Measurements from ENCODE around the gene ZKSCAN2.

ZKSCAN2 gene

GRCh38 chr16:25210758-25211157 is 46.9 kb downstream of the ZKSCAN2 start:
- H3K4me3 Mint-ChIP-seq: no peak overlapping the region
- no peaks in the 10 kb centered on the region for H3K4me1 Mint-ChIP-seq (ENCODE audit: low read depth)
- no peak overlapping the region for H3K27ac Mint-ChIP-seq
- H3K27me3 Mint-ChIP-seq: no peaks in the 10 kb centered on the region
- H3K9me3 Mint-ChIP-seq (ENCODE audit: low read depth): no peaks in the 10 kb centered on the region
- H3K36me3 Mint-ChIP-seq: no peaks in the 10 kb centered on the region

DNA sequence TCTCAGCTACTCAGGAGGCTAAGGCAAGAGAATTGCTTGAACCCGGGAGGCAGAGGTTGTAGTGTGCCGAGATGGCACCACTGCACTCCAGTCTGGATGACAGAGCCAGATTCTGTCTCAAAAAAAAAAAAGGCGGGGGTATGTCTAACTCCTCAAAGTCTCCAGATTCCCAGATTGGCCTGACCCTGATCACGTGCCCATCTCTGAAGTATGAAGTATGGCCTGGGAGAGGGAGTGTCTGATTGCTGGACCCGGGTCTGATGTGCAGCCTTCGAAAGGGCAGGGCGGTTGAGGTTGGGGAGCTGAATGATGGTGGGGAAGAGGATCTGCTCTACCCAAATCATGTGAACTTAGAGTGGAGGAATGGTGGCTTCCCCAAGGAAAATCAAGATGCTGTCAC is 58.2 kb downstream of the ZKSCAN2 start:
- no peak overlapping the region for H3K27ac Mint-ChIP-seq
- no peaks in the 10 kb centered on the region for H3K4me1 Mint-ChIP-seq (ENCODE audit: low read depth)
- no peaks in the 10 kb centered on the region for H3K36me3 Mint-ChIP-seq

DNA sequence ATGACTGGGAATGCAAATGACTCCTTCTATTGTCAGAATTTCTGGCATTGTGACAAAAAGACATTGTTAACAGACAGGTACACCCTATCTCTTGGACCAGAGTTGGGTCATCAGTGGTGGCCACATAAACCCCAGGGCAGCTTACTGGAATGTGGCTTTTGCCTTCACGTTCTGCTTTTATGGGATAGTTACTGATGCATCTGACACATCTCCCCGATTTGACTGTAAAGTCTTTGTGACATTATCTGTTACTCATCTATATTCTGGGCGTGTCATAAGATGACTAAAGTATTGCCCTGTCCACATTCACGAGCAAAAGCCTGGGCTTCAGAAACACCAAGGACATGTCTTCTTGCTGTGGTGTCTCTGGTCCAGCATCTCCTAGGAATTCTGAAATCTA is 59.6 kb downstream of the ZKSCAN2 start:
- H3K36me3 Mint-ChIP-seq: no peaks in the 10 kb centered on the region
- no peak overlapping the region for H3K27ac Mint-ChIP-seq
- H3K4me1 Mint-ChIP-seq (ENCODE audit: low read depth): no peaks in the 10 kb centered on the region
- H3K4me3 Mint-ChIP-seq: no peak overlapping the region
- H3K27me3 Mint-ChIP-seq: no peaks in the 10 kb centered on the region
- no peaks in the 10 kb centered on the region for H3K9me3 Mint-ChIP-seq (ENCODE audit: low read depth)

More for the DNA sequence above, 58.2 kb downstream of the ZKSCAN2 start:
- Mint-ChIP-seq H3K4me3 (no peak overlapping the region), H3K9me3 (ENCODE audit: low read depth) (no peaks in the 10 kb centered on the region), H3K27me3 (no peaks in the 10 kb centered on the region)

- Mint-ChIP-seq H3K36me3 (no peaks in the 10 kb centered on the region), H3K27ac (no peak overlapping the region), H3K9me3 (ENCODE audit: low read depth) (no peaks in the 10 kb centered on the region), H3K4me3 (no peak overlapping the region), H3K27me3 (no peaks in the 10 kb centered on the region), H3K4me1 (ENCODE audit: low read depth) (no peaks in the 10 kb centered on the region)
These were observed 63.3 kb downstream of the ZKSCAN2 start for GRCh38 chr16:25194273-25194878.

DNA sequence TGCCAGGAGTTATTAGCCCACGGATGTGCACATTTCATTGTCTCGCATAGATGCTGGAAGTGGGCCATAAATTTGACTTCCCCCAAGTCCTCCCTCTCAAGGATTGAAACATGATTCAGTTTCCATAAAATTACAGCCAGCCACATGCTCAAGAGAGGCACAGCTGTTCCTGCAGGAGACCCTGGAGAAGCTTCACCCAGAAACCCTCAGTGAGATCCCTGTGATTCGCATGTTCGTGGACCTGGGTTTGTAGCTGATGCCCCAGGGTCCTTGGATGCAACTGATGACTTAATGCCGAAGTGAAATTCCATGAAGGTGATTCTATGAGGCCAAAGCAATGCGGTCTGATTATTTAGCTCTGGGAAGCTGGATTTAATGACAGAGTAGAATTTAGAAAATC is 65.5 kb downstream of the ZKSCAN2 start:
- Mint-ChIP-seq H3K4me3 (no peak overlapping the region), H3K9me3 (ENCODE audit: low read depth) (no peaks in the 10 kb centered on the region), H3K27ac (no peak overlapping the region), H3K4me1 (ENCODE audit: low read depth) (no peaks in the 10 kb centered on the region), H3K27me3 (no peaks in the 10 kb centered on the region), H3K36me3 (peaks cover 3% of the 10 kb centered on the region)

DNA sequence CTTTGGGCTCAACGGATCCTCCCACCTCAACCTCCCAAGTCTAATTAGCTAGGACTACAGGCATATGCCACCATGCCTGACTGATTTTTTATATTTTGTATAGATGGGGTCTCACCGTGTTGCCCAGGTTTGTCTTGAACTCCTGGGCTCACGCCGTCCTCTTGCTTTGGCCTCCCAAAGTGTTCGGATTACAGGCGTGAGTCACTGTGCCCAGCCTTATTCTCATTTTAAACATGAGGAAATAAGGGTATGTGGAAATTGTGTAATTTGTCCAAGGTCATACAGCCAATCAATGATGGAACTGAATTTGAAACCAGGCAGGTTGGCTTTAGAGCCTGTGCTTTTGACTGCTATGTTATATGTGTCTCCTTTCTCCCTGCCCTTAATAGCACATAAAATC is 68.3 kb downstream of the ZKSCAN2 start:
- Mint-ChIP-seq H3K4me1 (ENCODE audit: low read depth) (no peaks in the 10 kb centered on the region), H3K9me3 (ENCODE audit: low read depth) (no peaks in the 10 kb centered on the region), H3K36me3 (peaks cover 3% of the 10 kb centered on the region), H3K27me3 (no peaks in the 10 kb centered on the region), H3K27ac (no peak overlapping the region), H3K4me3 (no peak overlapping the region)

- Mint-ChIP-seq H3K27me3 (no peaks in the 10 kb centered on the region), H3K36me3 (peaks cover 3% of the 10 kb centered on the region), H3K4me1 (ENCODE audit: low read depth) (no peaks in the 10 kb centered on the region), H3K9me3 (ENCODE audit: low read depth) (no peaks in the 10 kb centered on the region), H3K4me3 (no peak overlapping the region), H3K27ac (no peak overlapping the region)
These were observed 70.2 kb downstream of the ZKSCAN2 start for GRCh38 chr16:25187491-25187795.
